Measurements from ENCODE around the gene CYP51A1. TPM values are rescaled to one million over a fixed set of nuclear protein-coding genes. Genes with fewer than 3 reads are reported as not detected.

Gene CYP51A1
- total RNA-seq, 1 donor from 2014 or later: 15.8 TPM

DNA sequence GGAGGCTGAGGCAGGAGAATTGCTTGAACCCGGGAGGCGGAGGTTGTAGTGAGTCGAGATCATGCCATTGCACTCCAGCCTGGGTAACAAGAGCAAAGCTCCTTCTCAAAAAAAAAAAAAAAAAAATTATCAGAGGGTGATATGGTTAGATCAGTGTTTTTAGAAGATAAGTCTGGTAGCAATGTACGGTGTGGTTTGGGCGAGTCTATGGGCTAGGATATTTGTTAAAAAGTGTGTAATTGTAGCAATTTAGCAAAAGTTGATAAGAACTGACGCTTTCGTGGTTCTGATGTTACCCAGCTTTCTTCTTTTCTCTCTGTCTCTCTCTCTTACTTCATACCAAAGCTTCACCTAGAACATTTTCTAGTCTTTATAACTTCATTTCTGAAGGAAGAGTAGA is 6.9 kb upstream of the CYP51A1 start:
- intact Hi-C loops (cut with micrococcal nuclease): no loop called here
- Histone ChIP-seq H3K36me3 (no peaks in the 10 kb centered on the region), H3K4me3 (no peak overlapping the region), H3K4me1 (no peaks in the 10 kb centered on the region), H3K9me3 (replicated peaks) (no peaks in the 10 kb centered on the region), H3K27ac (replicated peaks) (no peak overlapping the region), H3K27me3 (ENCODE audit: low read depth) (no peaks in the 10 kb centered on the region)
- TF ChIP-seq, protein P1, sequence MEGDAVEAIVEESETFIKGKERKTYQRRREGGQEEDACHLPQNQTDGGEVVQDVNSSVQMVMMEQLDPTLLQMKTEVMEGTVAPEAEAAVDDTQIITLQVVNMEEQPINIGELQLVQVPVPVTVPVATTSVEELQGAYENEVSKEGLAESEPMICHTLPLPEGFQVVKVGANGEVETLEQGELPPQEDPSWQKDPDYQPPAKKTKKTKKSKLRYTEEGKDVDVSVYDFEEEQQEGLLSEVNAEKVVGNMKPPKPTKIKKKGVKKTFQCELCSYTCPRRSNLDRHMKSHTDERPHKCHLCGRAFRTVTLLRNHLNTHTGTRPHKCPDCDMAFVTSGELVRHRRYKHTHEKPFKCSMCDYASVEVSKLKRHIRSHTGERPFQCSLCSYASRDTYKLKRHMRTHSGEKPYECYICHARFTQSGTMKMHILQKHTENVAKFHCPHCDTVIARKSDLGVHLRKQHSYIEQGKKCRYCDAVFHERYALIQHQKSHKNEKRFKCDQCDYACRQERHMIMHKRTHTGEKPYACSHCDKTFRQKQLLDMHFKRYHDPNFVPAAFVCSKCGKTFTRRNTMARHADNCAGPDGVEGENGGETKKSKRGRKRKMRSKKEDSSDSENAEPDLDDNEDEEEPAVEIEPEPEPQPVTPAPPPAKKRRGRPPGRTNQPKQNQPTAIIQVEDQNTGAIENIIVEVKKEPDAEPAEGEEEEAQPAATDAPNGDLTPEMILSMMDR (IDR thresholded peaks at IDR 0.05; ENCODE audit: borderline replicate concordance): no peak
- no peak for DNase-seq

DNA sequence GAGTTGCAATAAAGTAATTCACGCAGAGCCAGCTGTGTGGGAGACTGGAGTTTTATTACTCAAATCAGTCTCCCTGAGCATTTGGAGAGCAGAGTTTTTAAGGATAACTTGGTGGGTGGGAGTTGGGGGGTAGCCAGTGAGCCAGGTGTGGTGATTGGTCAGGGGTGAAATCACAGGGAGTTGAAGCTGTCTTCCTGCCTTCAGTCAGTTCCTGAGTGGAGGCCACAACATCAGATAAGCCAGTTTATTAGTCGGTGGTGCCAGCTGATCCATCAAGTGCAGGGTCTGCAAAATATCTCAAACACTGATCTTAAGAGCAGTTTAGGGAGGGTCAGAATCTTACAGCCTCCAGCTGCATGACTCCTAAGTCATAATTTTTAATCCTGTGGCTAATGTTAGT is 3.3 kb upstream of the CYP51A1 start:
- no peak for DNase-seq
- H3K9me3 ChIP-seq (replicated peaks): no peaks in the 10 kb centered on the region
- no peaks in the 10 kb centered on the region for H3K36me3 ChIP-seq
- intact Hi-C loops (cut with micrococcal nuclease): no loop called here
- H3K4me1 ChIP-seq: peaks cover 26% of the 10 kb centered on the region
- TF ChIP-seq, protein P1 (IDR thresholded peaks at IDR 0.05; ENCODE audit: borderline replicate concordance): no peak
- H3K27ac ChIP-seq (replicated peaks): no peak overlapping the region
- no peak overlapping the region for H3K4me3 ChIP-seq
- no peaks in the 10 kb centered on the region for H3K27me3 ChIP-seq (ENCODE audit: low read depth)

DNA sequence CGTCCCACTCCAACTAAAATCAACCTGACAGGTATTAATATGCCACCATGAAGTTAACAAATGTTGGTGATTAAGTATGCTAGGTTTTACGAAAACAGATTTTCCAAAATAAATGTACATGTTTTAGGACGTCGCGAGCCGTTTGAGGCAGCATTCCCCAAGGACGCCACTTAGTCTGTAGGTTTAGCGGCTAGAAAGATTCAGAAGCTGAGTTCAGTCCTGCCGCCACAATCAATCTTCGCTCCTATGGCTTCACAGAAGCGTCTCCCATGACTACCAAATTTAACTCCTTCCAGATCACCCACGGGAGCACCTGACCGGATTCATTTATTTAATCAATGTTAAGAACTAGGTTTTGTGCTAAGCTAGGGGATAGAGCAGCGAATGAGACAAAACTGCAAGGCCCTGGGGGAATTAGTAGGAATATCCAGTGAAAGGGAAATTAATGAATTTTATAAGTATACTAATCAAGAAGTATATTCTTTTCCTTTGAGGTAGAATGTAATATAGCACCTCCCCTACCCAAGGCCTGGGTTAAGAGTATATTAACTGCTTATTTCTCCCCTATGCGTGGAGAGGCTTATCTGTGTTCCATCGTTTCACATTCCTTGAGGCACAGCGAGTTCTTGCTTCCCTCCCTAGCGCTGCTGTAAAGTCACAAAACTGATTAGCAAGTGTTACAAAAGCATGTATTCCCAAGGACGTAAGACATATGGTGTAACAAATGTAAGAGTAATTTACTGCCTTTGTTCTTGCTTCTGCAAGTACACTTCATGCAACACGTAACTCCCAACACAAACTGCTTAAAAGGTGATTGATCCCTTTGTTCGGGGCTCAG is 994 bp upstream of the CYP51A1 start:
- H3K4me1 ChIP-seq: peaks cover 30% of the 10 kb centered on the region
- no peak for DNase-seq
- TF ChIP-seq, protein P1 (IDR thresholded peaks at IDR 0.05; ENCODE audit: borderline replicate concordance): no peak
- no peaks in the 10 kb centered on the region for H3K27me3 ChIP-seq (ENCODE audit: low read depth)
- peak overlapping the region; percentile 95 for H3K27ac ChIP-seq (replicated peaks)
- H3K4me3 ChIP-seq: peak overlapping the region; percentile 97
- intact Hi-C loops (cut with micrococcal nuclease): no loop called here
- H3K9me3 ChIP-seq (replicated peaks): no peaks in the 10 kb centered on the region
- H3K36me3 ChIP-seq: peaks cover 7% of the 10 kb centered on the region

DNA sequence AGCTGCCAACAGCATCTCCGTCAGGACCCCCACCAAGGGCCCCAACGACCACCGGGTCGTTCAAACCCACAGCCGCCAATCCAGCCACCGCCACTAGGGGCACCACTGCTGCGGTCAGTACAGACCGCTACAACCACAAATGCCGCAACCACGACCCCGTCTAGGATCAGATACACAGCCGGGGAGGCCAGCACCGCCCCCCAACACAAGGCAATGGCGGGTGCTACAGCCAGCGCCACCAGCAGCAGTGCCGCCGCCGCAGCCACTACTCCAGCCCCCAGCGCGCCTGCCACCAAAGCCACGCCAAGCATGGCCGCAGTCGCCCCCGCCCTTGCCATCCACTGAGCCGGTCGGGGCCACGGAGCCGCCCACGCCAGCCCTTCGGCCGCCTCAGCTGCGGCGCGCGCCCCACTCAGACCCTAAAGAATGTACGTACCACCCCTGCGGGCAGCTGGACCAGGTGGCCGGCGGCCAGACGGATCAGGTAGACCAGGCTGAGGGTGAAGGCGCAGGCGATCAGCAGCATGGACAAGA is 473 bp downstream of the CYP51A1 start:
- peaks cover 30% of the 10 kb centered on the region for H3K4me1 ChIP-seq
- no peaks in the 10 kb centered on the region for H3K9me3 ChIP-seq (replicated peaks)
- peak; percentile 70 for DNase-seq
- H3K27ac ChIP-seq (replicated peaks): peak overlapping the region; percentile 95
- peaks cover 10% of the 10 kb centered on the region for H3K36me3 ChIP-seq
- no peaks in the 10 kb centered on the region for H3K27me3 ChIP-seq (ENCODE audit: low read depth)
- intact Hi-C loops (cut with micrococcal nuclease): no loop called here
- peak overlapping the region; percentile 97 for H3K4me3 ChIP-seq
- TF ChIP-seq, protein P1 (IDR thresholded peaks at IDR 0.05; ENCODE audit: borderline replicate concordance): peak; percentile 85

DNA sequence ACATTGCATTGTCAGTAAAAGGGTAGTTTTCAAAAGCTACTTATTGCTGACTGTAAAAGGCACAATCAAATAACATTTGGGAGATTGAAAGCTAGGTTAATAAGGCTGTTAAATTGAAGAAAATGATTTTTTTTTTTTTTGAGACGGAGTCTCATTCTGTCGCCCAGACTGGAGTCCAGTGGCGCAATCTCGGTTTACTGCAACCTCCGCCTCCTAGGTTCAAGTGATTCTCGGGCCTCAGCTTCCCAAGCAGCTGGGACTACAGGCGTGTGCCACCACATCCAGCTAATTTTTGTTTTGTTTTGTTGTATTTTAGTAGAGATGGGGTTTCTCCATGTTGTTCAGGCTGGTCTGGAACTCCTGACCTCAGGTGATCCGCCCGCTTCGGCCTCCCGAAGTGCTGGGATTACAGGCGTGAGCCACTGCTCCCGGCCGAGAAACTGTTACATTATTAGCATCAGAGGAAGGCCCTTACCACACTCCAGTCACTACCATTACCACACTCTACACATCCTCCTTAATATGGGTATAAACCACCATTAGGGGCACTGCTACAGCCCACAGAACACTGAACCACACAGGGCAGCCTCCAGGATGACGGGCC is 1.0 kb downstream of the CYP51A1 start:
- TF ChIP-seq, protein P1 (IDR thresholded peaks at IDR 0.05; ENCODE audit: borderline replicate concordance): no peak
- H3K36me3 ChIP-seq: peaks cover 14% of the 10 kb centered on the region
- no peaks in the 10 kb centered on the region for H3K27me3 ChIP-seq (ENCODE audit: low read depth)
- peak overlapping the region; percentile 97 for H3K4me3 ChIP-seq
- intact Hi-C loops (cut with micrococcal nuclease): no loop called here
- DNase-seq: no peak
- H3K9me3 ChIP-seq (replicated peaks): no peaks in the 10 kb centered on the region
- peaks cover 30% of the 10 kb centered on the region for H3K4me1 ChIP-seq
- peak overlapping the region; percentile 95 for H3K27ac ChIP-seq (replicated peaks)

Data from left ventricle myocardium inferior (tissue), 1 donor.